OCI-LY7 (cell line): ENCODE measurements around the gene DDN. TPM values are rescaled to one million over a fixed set of nuclear protein-coding genes. Genes with fewer than 3 reads are reported as not detected.

ENCODE experiments used
- BruUV-seq: library from RNA; stranded (reverse); fragments of 400-500 nt; replicated peaks from 2 replicates; lab custom pipeline; 2021; lab: Mats Ljungman, UMichigan
- CTCF ChIA-PET: fragments of 300-600 bp; sonication (Branson Sonifier 250); formaldehyde crosslinking; loops from one replicate; lab custom pipeline; 2022; ENCODE audit warnings: antibody characterized with exemption; ENCODE audit not compliant: unreplicated experiment; lab: Charles Lee
- POLR2A ChIA-PET: fragments of 300-600 bp; sonication (Branson Sonifier 250); formaldehyde crosslinking; loops from one replicate; lab custom pipeline; 2022; ENCODE audit warnings: antibody characterized with exemption; lab: Charles Lee
- DNase-seq: peaks from one replicate; pipeline ENCODE4 v3.0.0-alpha.2; 2015; ENCODE audit warnings: low spot score
- H2AFZ ChIP-seq: fragments of 200-600 bp; sonication (generic), shearing (Covaris generic); 2 replicates; pipeline ENCODE4 v1.6.1; 2014; ENCODE audit warnings: mild to moderate bottlenecking, antibody characterized with exemption, low read length, moderate library complexity
- H3K27ac ChIP-seq: fragments of 200-600 bp; sonication (generic); 2 replicates; pipeline ENCODE4 v1.5.1; 2014; ENCODE audit warnings: mixed run types, low read depth, mild to moderate bottlenecking, moderate library complexity, low read length, inconsistent platforms; ENCODE audit not compliant: poor library complexity, severe bottlenecking
- H3K36me3 ChIP-seq: fragments of 200-600 bp; sonication (generic); 2 replicates; pipeline ENCODE4 v1.6.1; 2014; ENCODE audit warnings: mild to moderate bottlenecking, antibody characterized with exemption, low read length, moderate library complexity, mixed read lengths; ENCODE audit not compliant: insufficient read depth
- H3K4me1 ChIP-seq: fragments of 200-600 bp; sonication (generic); 2 replicates; pipeline ENCODE4 v1.5.1; 2014; ENCODE audit warnings: mild to moderate bottlenecking, low read length; ENCODE audit not compliant: insufficient read depth, poor library complexity, severe bottlenecking
- H3K4me2 ChIP-seq: fragments of 200-600 bp; sonication (generic); 2 replicates; pipeline ENCODE4 v1.6.1; 2014; ENCODE audit warnings: mild to moderate bottlenecking, low read length
- H3K4me3 ChIP-seq: fragments of 200-600 bp; sonication (generic); 2 replicates; pipeline ENCODE4 v1.5.1; 2014; ENCODE audit warnings: mild to moderate bottlenecking, low read depth, low read length; ENCODE audit not compliant: poor library complexity, severe bottlenecking
- H3K79me2 ChIP-seq: fragments of 200-600 bp; sonication (generic); 2 replicates; pipeline ENCODE4 v1.6.1; 2016; ENCODE audit warnings: low read depth, mild to moderate bottlenecking, low read length, moderate library complexity, mixed read lengths; ENCODE audit not compliant: insufficient read depth
- H3K9me2 ChIP-seq: fragments of 200-600 bp; sonication (generic); 2 replicates; pipeline ENCODE4 v1.6.1; 2016; ENCODE audit warnings: mild to moderate bottlenecking, low read length, mixed read lengths; ENCODE audit not compliant: insufficient read depth
- H3K9me3 ChIP-seq: fragments of 200-600 bp; sonication (generic); 2 replicates; pipeline ENCODE4 v1.6.1; 2014; ENCODE audit warnings: mild to moderate bottlenecking, mixed run types, low read length, mixed read lengths
- H4K20me1 ChIP-seq: fragments of 200-600 bp; sonication (generic); 2 replicates; pipeline ENCODE4 v1.6.1; 2014; ENCODE audit warnings: mild to moderate bottlenecking, antibody characterized with exemption, low read length, moderate library complexity, mixed read lengths; ENCODE audit not compliant: insufficient read depth
- CTCF ChIP-seq: fragments of 200-600 bp; sonication (generic); conservative IDR thresholded peaks from 2 replicates; pipeline ENCODE4 v1.5.1; 2014; ENCODE audit warnings: mild to moderate bottlenecking, antibody characterized with exemption, low read length, moderate library complexity, mixed read lengths
- EZH2phosphoT487 ChIP-seq: fragments of 200-600 bp; sonication (generic); IDR thresholded peaks from 2 replicates; pipeline ENCODE4 v1.6.1; 2018; ENCODE audit warnings: low read depth, borderline replicate concordance, mild to moderate bottlenecking, mixed run types, antibody characterized with exemption, low read length, moderate library complexity, mixed read lengths
- intact Hi-C: fragments of 100-400 bp; cut with micrococcal nuclease; formaldehyde crosslinking; loops from one replicate; pipeline ENCODE4 v1.10.0; 2022; ENCODE audit not compliant: unreplicated experiment
- total RNA-seq, 2 experiments: library from RNA; depleted of rRNA in 1 of 2; stranded (reverse); fragments of >200 nt in 1 of 2; shearing (Covaris generic) in 1 of 2; gene quantifications; 2 replicates each; pipeline ENCODE4 v1.2.3, GENCODE V29; 2014 to 2022

The DDN gene
- total RNA-seq, 2 experiments from 2014 or later, result 0.13 TPM; not detected in 1

- Histone ChIP-seq H3K4me2 (no peak overlapping the region), H3K9me3 (no peaks in the 10 kb centered on the region), H3K27ac (no peak overlapping the region), H3K79me2 (peaks cover 6% of the 10 kb centered on the region; the same call in 1 of the 2 replicates), H3K36me3 (peaks cover 61% of the 10 kb centered on the region), H2AFZ (no peak overlapping the region), H4K20me1 (no peaks in the 10 kb centered on the region), H3K9me2 (no peaks in the 10 kb centered on the region), H3K4me3 (no peak overlapping the region), H3K4me1 (peaks cover 24% of the 10 kb centered on the region)
- TF ChIP-seq EZH2phosphoT487 (no peak), CTCF (no peak)
- BruUV-seq, result TSS peak; percentile 59
- ChIA-PET CTCF (interaction anchor here (0.5 kb wide), 1 partner anchor 64 kb away, joined by 15 read pairs; the partner anchor contains the start of gene ARF3), POLR2A (interaction anchor here (1.2 kb wide), 1 partner anchor 18 kb away, joined by 7 read pairs; no protein-coding TSS in a partner anchor)
- intact Hi-C loops, result no loop called here
- DNase-seq, result no peak
Observed at GRCh38 chr12:49021292-49021915, 22.2 kb upstream of the DDN start.

- no peaks in the 10 kb centered on the region for H4K20me1 ChIP-seq
- intact Hi-C loops, result no loop called here
- no peak overlapping the region for H2AFZ ChIP-seq
- no peak for TF ChIP-seq EZH2phosphoT487
- TF ChIP-seq CTCF, result no peak
- no peak overlapping the region for H3K27ac ChIP-seq
- H3K4me1 ChIP-seq, result peaks cover 24% of the 10 kb centered on the region
- BruUV-seq, result no TSS peak
- peaks cover 6% of the 10 kb centered on the region; the same call in 1 of the 2 replicates for H3K79me2 ChIP-seq
- H3K4me3 ChIP-seq, result no peak overlapping the region
- H3K9me3 ChIP-seq, result no peaks in the 10 kb centered on the region
- DNase-seq, result no peak
- peaks cover 53% of the 10 kb centered on the region for H3K36me3 ChIP-seq
- ChIA-PET CTCF (interaction anchor here (0.5 to 1.1 kb wide), 7 partner anchors 11 to 347 kb away, joined by 3 to 16 read pairs (median 4); no protein-coding TSS in a partner anchor), POLR2A (interaction anchor here (0.6 to 1.6 kb wide), 5 partner anchors 9 to 1064 kb away, joined by 3 to 7 read pairs (median 4); partner anchors contain the start of gene SMARCD1)
- H3K9me2 ChIP-seq, result no peaks in the 10 kb centered on the region
- H3K4me2 ChIP-seq, result no peak overlapping the region
Observed at GRCh38 chr12:49020441-49020840, 21.3 kb upstream of the DDN start.
